Stimulated activated CD8-positive, alpha-beta memory T cell treated with anti-CD3 and anti-CD28 coated beads, Interleukin-2, amount 100 ng/mL, for 1 hour (primary cell): Measurements from ENCODE around the gene ZBTB21.
"Not testable (repeated sequence)": the region's sequence is repeated elsewhere in the genome, so short reads cannot be mapped to it uniquely, and the experiment has no call there.

Experiments used
- DNase-seq, 2 donors: peaks; one replicate each; pipeline ENCODE4 v3.0.0-alpha.2; 2020; ENCODE audit warnings: low read depth in 2 of 2

Gene ZBTB21

GRCh38 chr21:41952568-41953248, 57.5 kb downstream of the ZBTB21 start:
- no peak for DNase-seq

GRCh38 chr21:41951876-41952567, 58.1 kb downstream of the ZBTB21 start:
- no peak for DNase-seq

- DNase-seq = no peak
Measured at GRCh38 chr21:41950941-41951351, 59.2 kb downstream of the ZBTB21 start.

- not testable (repeated sequence) for DNase-seq
Measured at GRCh38 chr21:41949631-41950030, 60.5 kb downstream of the ZBTB21 start.

- DNase-seq = no peak
Measured at GRCh38 chr21:41948901-41949300, 61.3 kb downstream of the ZBTB21 start.

GRCh38 chr21:41948078-41948895, 61.9 kb downstream of the ZBTB21 start:
- no peak for DNase-seq

GRCh38 chr21:41945982-41946381, 64.2 kb downstream of the ZBTB21 start:
- no peak for DNase-seq

GRCh38 chr21:41943851-41944250, 66.3 kb downstream of the ZBTB21 start:
- DNase-seq = no peak

- DNase-seq = no peak
Measured at GRCh38 chr21:41942457-41942856, 67.7 kb downstream of the ZBTB21 start.

GRCh38 chr21:41941941-41942340, 68.2 kb downstream of the ZBTB21 start:
- DNase-seq = no peak

GRCh38 chr21:41940431-41940830, 69.7 kb downstream of the ZBTB21 start:
- DNase-seq = no peak

GRCh38 chr21:41939391-41939790, 70.8 kb downstream of the ZBTB21 start:
- DNase-seq = no peak
